IMR-90 (cell line): Measurements from ENCODE around the gene DHX38.

Source experiments
- CEBPB ChIP-seq: IDR thresholded peaks from 2 replicates; pipeline ENCODE4 v1.6.1; 2012; ENCODE audit warnings: low read depth, low read length, improper control_type of control experiment
- MXI1 ChIP-seq: IDR thresholded peaks from 2 replicates; pipeline ENCODE4 v1.6.1; 2012; ENCODE audit warnings: low read depth, mild to moderate bottlenecking, low read length, moderate library complexity, borderline replicate concordance
- POLR2A ChIP-seq: IDR thresholded peaks from 2 replicates; pipeline ENCODE4 v1.6.1; 2012; ENCODE audit warnings: mild to moderate bottlenecking, low read depth, low read length
- RAD21 ChIP-seq: IDR thresholded peaks from 2 replicates; pipeline ENCODE4 v1.6.1; 2012; ENCODE audit warnings: low read length, improper control_type of control experiment
- RFX5 ChIP-seq: IDR thresholded peaks from 2 replicates; pipeline ENCODE4 v1.8.0; 2012; ENCODE audit warnings: low read depth, mild to moderate bottlenecking, low read length, moderate library complexity
- SMC3 ChIP-seq: fragments of 150-350 bp; IDR thresholded peaks from 2 replicates; pipeline ENCODE4 v1.6.1; 2016; ENCODE audit warnings: low read depth, mild to moderate bottlenecking, antibody characterized with exemption, low read length, moderate library complexity
- TF ChIP-seq, protein P1 (sequence below): conservative IDR thresholded peaks from 2 replicates; pipeline ENCODE4 v1.5.1; 2012; ENCODE audit warnings: mild to moderate bottlenecking, low read depth, low read length, improper control_type of control experiment

DNA sequence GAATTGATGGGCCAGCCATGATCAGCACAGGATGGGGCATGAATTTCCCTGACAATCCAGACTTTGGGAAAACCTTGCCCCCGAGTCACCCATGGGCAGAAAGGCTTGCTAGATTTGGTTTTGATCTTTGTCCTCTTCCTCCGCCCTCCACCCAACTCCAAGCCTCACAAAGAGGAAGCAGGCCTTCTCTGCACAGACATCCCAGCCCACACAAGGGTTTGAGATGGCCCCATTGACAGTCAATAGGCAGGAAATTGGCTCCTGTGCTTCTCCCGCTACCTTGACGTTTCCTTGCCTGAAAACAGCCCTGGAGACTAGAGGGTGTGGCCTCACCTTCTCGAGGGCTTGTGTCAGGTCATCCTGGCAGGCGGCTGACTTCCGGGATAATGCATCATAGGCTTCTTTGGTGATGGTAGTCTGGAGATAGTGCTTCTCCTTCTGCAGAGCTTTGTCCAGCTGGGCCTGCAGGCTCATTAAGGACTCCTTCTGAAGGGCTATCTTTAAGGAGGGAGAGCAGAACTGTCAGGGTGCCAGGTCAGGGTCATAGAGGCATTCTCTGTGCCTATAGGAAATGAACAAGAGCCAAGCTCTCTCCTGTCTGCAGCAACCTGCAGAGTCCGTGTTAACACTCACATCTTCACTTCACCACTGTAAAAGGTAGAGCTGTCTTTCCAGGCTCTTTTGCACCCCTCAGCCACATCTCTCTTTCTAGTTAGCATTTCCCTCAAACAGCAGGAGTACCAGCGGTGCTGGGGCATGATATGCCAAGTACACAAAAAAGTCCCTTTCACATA lies 32.2 kb downstream of the DHX38 start:
- TF ChIP-seq MXI1 (no peak), RFX5 (no peak), POLR2A (no peak), SMC3 (no peak), CEBPB (no peak), RAD21 (no peak)
- TF ChIP-seq, protein P1, sequence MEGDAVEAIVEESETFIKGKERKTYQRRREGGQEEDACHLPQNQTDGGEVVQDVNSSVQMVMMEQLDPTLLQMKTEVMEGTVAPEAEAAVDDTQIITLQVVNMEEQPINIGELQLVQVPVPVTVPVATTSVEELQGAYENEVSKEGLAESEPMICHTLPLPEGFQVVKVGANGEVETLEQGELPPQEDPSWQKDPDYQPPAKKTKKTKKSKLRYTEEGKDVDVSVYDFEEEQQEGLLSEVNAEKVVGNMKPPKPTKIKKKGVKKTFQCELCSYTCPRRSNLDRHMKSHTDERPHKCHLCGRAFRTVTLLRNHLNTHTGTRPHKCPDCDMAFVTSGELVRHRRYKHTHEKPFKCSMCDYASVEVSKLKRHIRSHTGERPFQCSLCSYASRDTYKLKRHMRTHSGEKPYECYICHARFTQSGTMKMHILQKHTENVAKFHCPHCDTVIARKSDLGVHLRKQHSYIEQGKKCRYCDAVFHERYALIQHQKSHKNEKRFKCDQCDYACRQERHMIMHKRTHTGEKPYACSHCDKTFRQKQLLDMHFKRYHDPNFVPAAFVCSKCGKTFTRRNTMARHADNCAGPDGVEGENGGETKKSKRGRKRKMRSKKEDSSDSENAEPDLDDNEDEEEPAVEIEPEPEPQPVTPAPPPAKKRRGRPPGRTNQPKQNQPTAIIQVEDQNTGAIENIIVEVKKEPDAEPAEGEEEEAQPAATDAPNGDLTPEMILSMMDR = no peak
